Measurements from ENCODE around the gene MYO9A.

- TF ChIP-seq CTCF (IDR thresholded peaks at IDR 0.05) (no peak), POLR2A (IDR thresholded peaks at IDR 0.05) (no peak)
These were observed 112.5 kb downstream of the MYO9A start for GRCh38 chr15:72005483-72005882.
